ENCODE results near the gene FBRSL1. TPM values are rescaled to one million over a fixed set of nuclear protein-coding genes. Genes with fewer than 3 reads are reported as not detected.

Gene FBRSL1
- total and polyA plus RNA-seq, 9 of the 15 experiments (the other 6 are each of a cell fraction or from before 2014, with no cell fraction given): 0.24 to 129 (median 7.3) TPM

GRCh38 chr12:132445884-132446632, 43.9 kb upstream of the FBRSL1 start (continued):
- TF ChIP-seq, protein P1, sequence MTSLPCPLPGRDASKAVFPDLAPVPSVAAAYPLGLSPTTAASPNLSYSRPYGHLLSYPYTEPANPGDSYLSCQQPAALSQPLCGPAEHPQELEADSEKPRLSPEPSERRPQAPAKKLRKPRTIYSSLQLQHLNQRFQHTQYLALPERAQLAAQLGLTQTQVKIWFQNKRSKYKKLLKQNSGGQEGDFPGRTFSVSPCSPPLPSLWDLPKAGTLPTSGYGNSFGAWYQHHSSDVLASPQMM (CRISPR knock-in tag; IDR thresholded peaks at IDR 0.05): no peak
- TF ChIP-seq ZBTB1 (CRISPR knock-in tag; IDR thresholded peaks at IDR 0.05; ENCODE audit: borderline replicate concordance, low read depth) (no peak), TEAD1 (CRISPR knock-in tag; IDR thresholded peaks at IDR 0.05) (peak; percentile 48 to 53; a peak in 1 of 4 replicates), HMGN3 (IDR thresholded peaks at IDR 0.05; ENCODE audit: borderline replicate concordance, extremely low read depth, insufficient read length, low read depth, low read length) (no peak), ZNF24 (IDR thresholded peaks at IDR 0.05) (no peak), MAZ (CRISPR knock-in tag; conservative IDR thresholded peaks at IDR 0.05 in 1 of 2, IDR thresholded peaks at IDR 0.05 in 1 of 2) (peak; percentile 42 to 76; a peak in 1 of 4 replicates), JUN (IDR thresholded peaks at IDR 0.05; ENCODE audit: borderline replicate concordance, low read depth, low read length) (peak; percentile 100), JUN (CRISPR knock-in tag; IDR thresholded peaks at IDR 0.05; ENCODE audit: borderline replicate concordance) (peak; percentile 99), ZC3H4 (CRISPR knock-in tag; IDR thresholded peaks at IDR 0.05; ENCODE audit: borderline replicate concordance) (no peak), MBD2 (IDR thresholded peaks at IDR 0.05; ENCODE audit: borderline replicate concordance, low read depth) (peak; percentile 61; the same call in 1 of the 2 replicates), POU5F1 (IDR thresholded peaks at IDR 0.05; ENCODE audit: borderline replicate concordance, low read depth, low read length, partially characterized antibody) (peak; percentile 9), TAF1 (IDR thresholded peaks at IDR 0.05; ENCODE audit: control insufficient read depth, extremely low read depth, insufficient read depth, low read length, severe bottlenecking) (peak; percentile 53), ZNF609 (CRISPR knock-in tag; IDR thresholded peaks at IDR 0.05; ENCODE audit: borderline replicate concordance) (peak; percentile 65; the same call in 1 of the 2 replicates)
- TF ChIP-seq, protein P2, sequence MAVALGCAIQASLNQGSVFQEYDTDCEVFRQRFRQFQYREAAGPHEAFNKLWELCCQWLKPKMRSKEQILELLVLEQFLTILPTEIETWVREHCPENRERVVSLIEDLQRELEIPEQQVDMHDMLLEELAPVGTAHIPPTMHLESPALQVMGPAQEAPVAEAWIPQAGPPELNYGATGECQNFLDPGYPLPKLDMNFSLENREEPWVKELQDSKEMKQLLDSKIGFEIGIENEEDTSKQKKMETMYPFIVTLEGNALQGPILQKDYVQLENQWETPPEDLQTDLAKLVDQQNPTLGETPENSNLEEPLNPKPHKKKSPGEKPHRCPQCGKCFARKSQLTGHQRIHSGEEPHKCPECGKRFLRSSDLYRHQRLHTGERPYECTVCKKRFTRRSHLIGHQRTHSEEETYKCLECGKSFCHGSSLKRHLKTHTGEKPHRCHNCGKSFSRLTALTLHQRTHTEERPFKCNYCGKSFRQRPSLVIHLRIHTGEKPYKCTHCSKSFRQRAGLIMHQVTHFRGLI (CRISPR knock-in tag; IDR thresholded peaks at IDR 0.05): peak; percentile 85
- TF ChIP-seq, protein P3, sequence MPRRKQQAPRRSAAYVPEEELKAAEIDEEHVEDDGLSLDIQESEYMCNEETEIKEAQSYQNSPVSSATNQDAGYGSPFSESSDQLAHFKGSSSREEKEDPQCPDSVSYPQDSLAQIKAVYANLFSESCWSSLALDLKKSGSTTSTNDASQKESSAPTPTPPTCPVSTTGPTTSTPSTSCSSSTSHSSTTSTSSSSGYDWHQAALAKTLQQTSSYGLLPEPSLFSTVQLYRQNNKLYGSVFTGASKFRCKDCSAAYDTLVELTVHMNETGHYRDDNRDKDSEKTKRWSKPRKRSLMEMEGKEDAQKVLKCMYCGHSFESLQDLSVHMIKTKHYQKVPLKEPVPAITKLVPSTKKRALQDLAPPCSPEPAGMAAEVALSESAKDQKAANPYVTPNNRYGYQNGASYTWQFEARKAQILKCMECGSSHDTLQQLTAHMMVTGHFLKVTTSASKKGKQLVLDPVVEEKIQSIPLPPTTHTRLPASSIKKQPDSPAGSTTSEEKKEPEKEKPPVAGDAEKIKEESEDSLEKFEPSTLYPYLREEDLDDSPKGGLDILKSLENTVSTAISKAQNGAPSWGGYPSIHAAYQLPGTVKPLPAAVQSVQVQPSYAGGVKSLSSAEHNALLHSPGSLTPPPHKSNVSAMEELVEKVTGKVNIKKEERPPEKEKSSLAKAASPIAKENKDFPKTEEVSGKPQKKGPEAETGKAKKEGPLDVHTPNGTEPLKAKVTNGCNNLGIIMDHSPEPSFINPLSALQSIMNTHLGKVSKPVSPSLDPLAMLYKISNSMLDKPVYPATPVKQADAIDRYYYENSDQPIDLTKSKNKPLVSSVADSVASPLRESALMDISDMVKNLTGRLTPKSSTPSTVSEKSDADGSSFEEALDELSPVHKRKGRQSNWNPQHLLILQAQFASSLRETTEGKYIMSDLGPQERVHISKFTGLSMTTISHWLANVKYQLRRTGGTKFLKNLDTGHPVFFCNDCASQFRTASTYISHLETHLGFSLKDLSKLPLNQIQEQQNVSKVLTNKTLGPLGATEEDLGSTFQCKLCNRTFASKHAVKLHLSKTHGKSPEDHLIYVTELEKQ (CRISPR knock-in tag; IDR thresholded peaks at IDR 0.05): peak; percentile 60; the same call in 1 of the 2 replicates
